Sigmoid colon (tissue), 7 donors: ENCODE data around the gene EXOSC10. TPM values are rescaled to one million over a fixed set of nuclear protein-coding genes. Genes with fewer than 3 reads are reported as not detected.
"Not testable (repeated sequence)": the region's sequence is repeated elsewhere in the genome, so short reads cannot be mapped to it uniquely, and the experiment has no call there.

Source experiments
- DNase-seq: peaks from one replicate; pipeline ENCODE4 v3.0.0-alpha.2; 2019
- H3K27ac ChIP-seq, 4 donors: fragments of 200-600 bp; sonication (generic); one replicate each; pipeline ENCODE4 v1.5.1; 2016 to 2019; ENCODE audit warnings: mild to moderate bottlenecking in 1 of 4
- H3K27me3 ChIP-seq, 3 donors: fragments of 200-600 bp; sonication (generic); one replicate each; pipeline ENCODE4 v1.5.1; 2019; ENCODE audit warnings: mild to moderate bottlenecking in 1 of 3
- H3K36me3 ChIP-seq, 4 donors: fragments of 200-600 bp; sonication (generic); one replicate each; pipeline ENCODE4 v1.5.1; 2016 to 2019
- H3K4me1 ChIP-seq, 4 donors: fragments of 200-600 bp; sonication (generic); one replicate each; pipeline ENCODE4 v1.5.1; 2017 to 2019
- H3K4me3 ChIP-seq, 4 donors: fragments of 200-600 bp; sonication (generic); one replicate each; pipeline ENCODE4 v1.5.1; 2017 to 2019; ENCODE audit warnings: mild to moderate bottlenecking in 2 of 4, moderate library complexity in 1 of 4
- H3K9me3 ChIP-seq, 4 donors: fragments of 200-600 bp in 3 of 4; sonication (generic) in 3 of 4; one replicate each; pipeline versions ENCODE4 v1.5.1 to v1.6.1; 2013 to 2019
- EP300 ChIP-seq, 4 donors: sonication (generic); formaldehyde crosslinking; IDR thresholded peaks; one replicate each; pipeline ENCODE4 v1.6.1; 2017; ENCODE audit warnings: antibody characterized with exemption in 4 of 4
- POLR2A ChIP-seq, 2 donors: fragments of 450-650 bp; IDR thresholded peaks; one replicate each; pipeline ENCODE4 v1.6.1; 2016; ENCODE audit warnings: antibody characterized with exemption in 2 of 2, mild to moderate bottlenecking in 2 of 2, moderate library complexity in 2 of 2
- POLR2AphosphoS5 ChIP-seq, 4 donors: sonication (generic); formaldehyde crosslinking; IDR thresholded peaks; one replicate each; pipeline ENCODE4 v1.6.1; 2017; ENCODE audit warnings: antibody characterized with exemption in 4 of 4
- WGBS, 2 donors: extraction: QIAGEN DNeasy Blood & Tissue Kit; methylation state at CpG; one replicate each; pipeline ENCODE4 v1.1.7; 2013; 5-methylcytosine and 5-hydroxymethylcytosine counted together
- intact Hi-C: fragments of 100-400 bp; cut with DNase I; formaldehyde crosslinking; loops from one replicate; pipeline ENCODE4 v1.15.1; 2023
- polyA plus RNA-seq, 3 donors: library from polyadenylated mRNA; stranded (reverse); fragments of 200-250 nt; gene quantifications; one replicate each; pipeline ENCODE4 v1.2.3, GENCODE V29; 2013
- total RNA-seq, 4 donors: library from RNA; depleted of rRNA; stranded (reverse); fragments of >200 nt; gene quantifications; one replicate each; pipeline ENCODE4 v1.1.0, GENCODE V29; 2016
- TF ChIP-seq, protein P1 (sequence below), 4 experiments: fragments of 450-650 bp in 3 of 4; fragments of 200-600 bp in 1 of 4; IDR thresholded peaks; one replicate each; pipeline ENCODE4 v1.5.1; 2016 to 2019; ENCODE audit warnings: antibody characterized with exemption in 4 of 4, mild to moderate bottlenecking in 3 of 4, moderate library complexity in 2 of 4
- donor health status: healthy with polysubstance abuse.
- donor health status: Bipolar disorder and iron deficiency.
- donor health status: healthy.

Gene EXOSC10
- total and polyA plus RNA-seq, 7 donors, result 18.6 to 53.7 (median 38.8) TPM

DNA sequence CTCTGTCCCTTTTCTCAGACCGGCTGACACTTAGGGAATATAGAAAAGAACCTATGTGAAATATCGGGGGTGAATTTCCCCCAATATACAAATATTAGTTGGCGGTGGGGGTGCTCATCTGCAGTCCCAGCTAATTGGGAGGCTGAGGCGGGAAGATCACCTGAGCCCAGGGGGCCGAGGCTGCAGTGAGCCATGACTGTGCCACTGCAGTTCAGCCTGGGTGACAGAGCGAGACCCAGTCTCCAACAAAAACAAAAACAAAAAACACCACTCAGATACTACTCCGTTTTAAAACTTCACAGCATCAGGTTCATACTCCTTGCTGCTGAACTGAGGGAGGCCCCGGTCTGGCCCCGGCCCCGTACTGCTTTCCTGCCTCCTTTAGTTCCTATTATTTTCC is 5.9 kb upstream of the EXOSC10 start:
- intact Hi-C loops, result no loop called here
- Histone ChIP-seq H3K9me3 (no peaks in the 10 kb centered on the region), H3K36me3 (peaks cover 6 to 52% (median 26%) of the 10 kb centered on the region in 4 donors), H3K4me1 (no peaks in the 10 kb centered on the region), H3K27me3 (no peaks in the 10 kb centered on the region), H3K27ac (no peak overlapping the region), H3K4me3 (no peak overlapping the region)
- DNase-seq, result no peak
- 95 to 96% methylated on average over 10 of the region's 10 CpGs for WGBS, 2 donors
- TF ChIP-seq, protein P1, sequence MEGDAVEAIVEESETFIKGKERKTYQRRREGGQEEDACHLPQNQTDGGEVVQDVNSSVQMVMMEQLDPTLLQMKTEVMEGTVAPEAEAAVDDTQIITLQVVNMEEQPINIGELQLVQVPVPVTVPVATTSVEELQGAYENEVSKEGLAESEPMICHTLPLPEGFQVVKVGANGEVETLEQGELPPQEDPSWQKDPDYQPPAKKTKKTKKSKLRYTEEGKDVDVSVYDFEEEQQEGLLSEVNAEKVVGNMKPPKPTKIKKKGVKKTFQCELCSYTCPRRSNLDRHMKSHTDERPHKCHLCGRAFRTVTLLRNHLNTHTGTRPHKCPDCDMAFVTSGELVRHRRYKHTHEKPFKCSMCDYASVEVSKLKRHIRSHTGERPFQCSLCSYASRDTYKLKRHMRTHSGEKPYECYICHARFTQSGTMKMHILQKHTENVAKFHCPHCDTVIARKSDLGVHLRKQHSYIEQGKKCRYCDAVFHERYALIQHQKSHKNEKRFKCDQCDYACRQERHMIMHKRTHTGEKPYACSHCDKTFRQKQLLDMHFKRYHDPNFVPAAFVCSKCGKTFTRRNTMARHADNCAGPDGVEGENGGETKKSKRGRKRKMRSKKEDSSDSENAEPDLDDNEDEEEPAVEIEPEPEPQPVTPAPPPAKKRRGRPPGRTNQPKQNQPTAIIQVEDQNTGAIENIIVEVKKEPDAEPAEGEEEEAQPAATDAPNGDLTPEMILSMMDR (IDR thresholded peaks at IDR 0.05), result no peak

DNA sequence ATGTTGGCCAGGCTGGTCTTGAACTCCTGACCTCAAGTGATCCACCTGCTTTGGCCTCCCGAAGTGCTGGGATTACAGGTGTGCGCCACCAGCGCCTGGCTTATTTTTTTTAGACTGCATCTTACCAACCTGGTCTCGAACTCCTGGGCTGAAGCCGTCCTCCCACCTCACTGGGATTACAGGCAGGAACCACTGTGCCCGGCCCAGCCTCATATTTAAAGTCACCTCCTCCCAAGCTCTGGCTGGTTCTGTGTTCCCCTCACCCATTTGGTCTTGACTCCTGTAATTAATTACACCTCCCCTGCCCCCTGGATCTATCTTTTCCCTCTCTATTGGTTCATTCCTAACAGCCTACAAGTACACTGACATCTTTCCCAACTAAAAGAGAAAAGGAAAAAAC is 1.7 kb upstream of the EXOSC10 start:
- H3K9me3 ChIP-seq, result no peaks in the 10 kb centered on the region

DNA sequence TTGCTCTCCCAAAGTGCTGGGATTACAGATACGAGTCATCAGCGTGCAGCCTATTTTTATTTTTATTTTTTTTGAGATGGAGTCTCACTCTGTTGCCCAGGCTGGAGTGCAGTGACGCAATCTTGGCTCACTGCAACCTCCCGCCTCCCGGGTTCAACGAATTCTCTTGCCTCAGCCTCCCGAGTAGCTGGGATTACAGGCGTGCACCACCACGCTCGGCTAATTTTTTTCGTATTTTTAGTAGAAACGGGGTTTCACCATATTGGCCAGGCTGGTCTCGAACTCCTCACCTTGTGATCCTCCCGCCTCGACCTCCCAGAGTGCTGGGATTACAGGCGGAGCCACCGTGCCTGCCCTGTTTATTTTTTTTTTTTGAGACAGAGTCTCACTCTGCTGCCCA is 1.1 kb upstream of the EXOSC10 start:
- intact Hi-C loops, H3K4me3 ChIP-seq, H3K27me3 ChIP-seq, H3K9me3 ChIP-seq, H3K27ac ChIP-seq: not testable (repeated sequence)
- Histone ChIP-seq H3K36me3 (peaks cover 4 to 25% (median 10%) of the 10 kb centered on the region in 4 donors), H3K4me1 (peaks cover 0 to 20% (median 15%) of the 10 kb centered on the region in 4 donors)
- 95 to 97% methylated on average over 17 of the region's 17 CpGs for WGBS, 2 donors
- peak; percentile 19 for DNase-seq

More for the DNA sequence above, 1.7 kb upstream of the EXOSC10 start:
- Histone ChIP-seq H3K27ac (no peak overlapping the region), H3K36me3 (peaks cover 4 to 25% (median 7%) of the 10 kb centered on the region in 4 donors), H3K4me1 (peaks cover 0 to 20% (median 15%) of the 10 kb centered on the region in 4 donors), H3K27me3 (no peaks in the 10 kb centered on the region), H3K4me3 (no peak overlapping the region)
- TF ChIP-seq POLR2AphosphoS5 (IDR thresholded peaks at IDR 0.05) (no peak), POLR2A (IDR thresholded peaks at IDR 0.05) (no peak), EP300 (IDR thresholded peaks at IDR 0.05) (no peak)
- TF ChIP-seq, protein P1 (IDR thresholded peaks at IDR 0.05), result no peak
- DNase-seq, result peak; percentile 60
- 89 to 95% methylated on average over 6 of the region's 6 CpGs for WGBS, 2 donors
- intact Hi-C loops, result no loop called here

DNA sequence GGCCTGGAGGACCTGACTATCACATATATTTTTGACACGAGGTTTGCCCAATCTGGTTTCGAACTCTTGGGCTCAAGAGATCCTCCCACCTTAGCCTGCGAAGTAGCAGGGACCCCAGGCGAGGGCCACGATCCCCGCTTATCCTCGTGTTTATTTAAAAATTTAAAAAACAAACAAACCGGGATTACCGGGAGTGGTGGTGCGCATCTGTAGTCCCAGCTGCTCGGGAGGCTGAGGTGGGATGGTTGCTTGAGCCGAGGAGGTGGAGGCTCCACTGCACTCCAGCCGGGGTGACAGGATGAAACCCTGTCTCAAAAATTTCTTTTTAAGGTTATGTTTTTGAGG is 452 bp upstream of the EXOSC10 start:
- H3K4me1 ChIP-seq, result peaks cover 0 to 20% (median 15%) of the 10 kb centered on the region in 4 donors
- peak overlapping the region; percentile 81 to 87 (median 86) for H3K27ac ChIP-seq
- H3K9me3 ChIP-seq, result no peaks in the 10 kb centered on the region
- TF ChIP-seq EP300 (IDR thresholded peaks at IDR 0.05) (no peak), POLR2A (IDR thresholded peaks at IDR 0.05) (no peak), POLR2AphosphoS5 (IDR thresholded peaks at IDR 0.05) (no peak)
- TF ChIP-seq, protein P1 (IDR thresholded peaks at IDR 0.05), result no peak
- peak overlapping the region; percentile 92 to 100 (median 92) for H3K4me3 ChIP-seq
- intact Hi-C loops, result no loop called here
- DNase-seq, result no peak
- peaks cover 9 to 26% (median 17%) of the 10 kb centered on the region in 4 donors for H3K36me3 ChIP-seq
- H3K27me3 ChIP-seq, result no peaks in the 10 kb centered on the region
- 14 to 49% methylated on average over 13 of the region's 13 CpGs for WGBS, 2 donors

DNA sequence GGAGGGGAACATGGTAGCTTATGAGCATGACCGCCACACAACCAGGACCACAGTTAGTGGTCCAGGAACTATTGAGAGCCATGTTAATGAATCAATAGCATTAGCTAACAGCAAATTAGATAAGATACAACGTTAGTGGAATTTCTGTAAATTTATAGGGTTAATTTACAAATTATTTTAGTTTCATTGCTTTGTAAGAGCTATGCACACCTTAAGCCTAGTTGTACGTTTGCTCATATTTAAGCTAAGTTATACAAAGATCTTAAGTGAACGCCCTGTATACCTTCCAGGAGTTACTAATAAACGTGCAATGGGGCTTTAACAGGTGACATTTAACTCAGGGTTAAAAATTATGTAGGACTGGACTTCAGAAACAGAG is 749 bp downstream of the EXOSC10 start:
- WGBS, 2 donors, result 15 to 19% methylated on average over 5 of the region's 5 CpGs
- Histone ChIP-seq H3K36me3 (peaks cover 9 to 38% (median 27%) of the 10 kb centered on the region in 4 donors), H3K4me3 (peak overlapping the region; percentile 92 to 100 (median 92)), H3K27ac (peak overlapping the region; percentile 81 to 87 (median 86)), H3K9me3 (no peaks in the 10 kb centered on the region), H3K4me1 (peaks cover 0 to 20% (median 15%) of the 10 kb centered on the region in 4 donors), H3K27me3 (no peaks in the 10 kb centered on the region)
- DNase-seq, result no peak
- intact Hi-C loops, result loop anchor here (2.0 to 10.0 kb wide), 2 partner anchors 38 to 74 kb away; partner anchors contain the start of gene SRM
- TF ChIP-seq EP300 (IDR thresholded peaks at IDR 0.05) (no peak), POLR2AphosphoS5 (IDR thresholded peaks at IDR 0.05) (no peak), POLR2A (IDR thresholded peaks at IDR 0.05) (no peak)
- TF ChIP-seq, protein P1 (IDR thresholded peaks at IDR 0.05), result no peak

DNA sequence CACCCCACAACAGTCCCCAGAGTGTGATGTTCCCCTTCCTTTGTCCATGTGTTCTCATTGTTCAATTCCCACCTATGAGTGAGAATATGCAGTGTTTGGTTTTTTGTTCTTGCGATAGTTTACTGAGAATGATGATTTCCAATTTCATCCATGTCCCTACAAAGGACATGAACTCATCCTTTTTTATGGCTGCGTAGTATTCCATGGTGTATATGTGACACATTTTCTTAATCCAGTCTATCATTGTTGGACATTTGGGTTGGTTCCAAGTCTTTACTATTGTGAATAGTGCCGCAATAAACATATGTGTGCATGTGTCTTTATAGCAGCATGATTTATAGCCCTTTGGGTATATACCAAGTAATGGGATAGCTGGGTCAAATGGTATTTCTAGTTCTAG is 15.9 kb downstream of the EXOSC10 start:
- H3K27ac ChIP-seq, intact Hi-C loops, H3K4me3 ChIP-seq, H3K27me3 ChIP-seq, H3K9me3 ChIP-seq, DNase-seq, H3K4me1 ChIP-seq: not testable (repeated sequence)
- WGBS, 2 donors, result 83 to 97% methylated on average over 2 of the region's 3 CpGs
- peaks cover 15 to 72% (median 54%) of the 10 kb centered on the region in 4 donors for H3K36me3 ChIP-seq
